Stimulated activated CD4-positive, alpha-beta T cell treated with anti-CD3 and anti-CD28 coated beads, Interleukin-1b, Interleukin-23, amount 100 ng/mL, for 1 hour (primary cell): Measurements from ENCODE around the gene IFT57.
A peak's percentile ranks its signal among the peaks of the same experiment; 100 is the strongest.
"Not testable (repeated sequence)": the region's sequence is repeated elsewhere in the genome, so short reads cannot be mapped to it uniquely, and the experiment has no call there.

Experiments
- DNase-seq, 2 donors: peaks; one replicate each; pipeline ENCODE4 v3.0.0-alpha.2; 2020; ENCODE audit warnings: low read depth in 2 of 2

The IFT57 gene

GRCh38 chr3:108221911-108222852, at the start of gene IFT57:
Gene IFT57 (minus strand): TSS chr3:108222424. CDS start chr3:108222322, 102 bp downstream.
- DNase-seq, result peak; percentile 84 to 86

DNA sequence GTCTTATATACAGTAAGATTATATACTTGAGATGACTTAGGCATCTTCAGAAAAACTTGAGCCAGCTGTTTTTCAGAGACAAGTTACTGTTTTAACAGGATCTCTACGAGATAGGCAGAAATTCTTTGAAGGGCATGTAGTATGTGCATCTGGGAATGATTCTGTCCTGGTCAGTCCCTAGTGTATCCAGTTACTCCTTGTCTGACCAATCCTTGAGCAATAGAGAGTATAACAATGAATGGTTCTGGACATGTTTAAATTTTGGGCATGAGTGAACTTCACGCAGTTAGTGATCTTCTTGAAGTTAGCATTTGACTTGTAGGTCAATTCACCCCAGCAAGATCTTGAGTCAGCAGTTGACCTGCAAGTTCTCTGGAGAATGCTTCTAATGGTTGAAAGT, 49.4 kb upstream of the IFT57 start:
- DNase-seq, result no peak

DNA sequence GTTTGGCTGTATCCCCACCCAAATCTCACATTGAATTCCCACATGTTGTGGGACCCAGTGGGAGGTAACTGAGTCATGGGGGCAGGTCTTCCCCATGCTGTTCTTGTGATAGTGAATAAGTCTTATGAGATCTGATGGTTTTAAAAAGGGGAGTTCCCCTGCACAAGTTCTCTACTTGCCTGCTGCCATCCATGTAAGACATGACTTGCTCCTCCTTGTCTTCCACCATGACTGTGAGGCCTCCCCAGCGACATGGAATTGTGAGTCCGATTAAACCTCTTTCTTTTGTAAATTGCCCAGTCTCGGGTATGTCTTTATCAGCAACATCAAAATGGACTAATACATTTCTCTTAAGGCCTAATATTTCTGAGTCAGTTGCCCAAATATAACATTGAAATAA, 46.0 kb upstream of the IFT57 start:
- not testable (repeated sequence) for DNase-seq

DNA sequence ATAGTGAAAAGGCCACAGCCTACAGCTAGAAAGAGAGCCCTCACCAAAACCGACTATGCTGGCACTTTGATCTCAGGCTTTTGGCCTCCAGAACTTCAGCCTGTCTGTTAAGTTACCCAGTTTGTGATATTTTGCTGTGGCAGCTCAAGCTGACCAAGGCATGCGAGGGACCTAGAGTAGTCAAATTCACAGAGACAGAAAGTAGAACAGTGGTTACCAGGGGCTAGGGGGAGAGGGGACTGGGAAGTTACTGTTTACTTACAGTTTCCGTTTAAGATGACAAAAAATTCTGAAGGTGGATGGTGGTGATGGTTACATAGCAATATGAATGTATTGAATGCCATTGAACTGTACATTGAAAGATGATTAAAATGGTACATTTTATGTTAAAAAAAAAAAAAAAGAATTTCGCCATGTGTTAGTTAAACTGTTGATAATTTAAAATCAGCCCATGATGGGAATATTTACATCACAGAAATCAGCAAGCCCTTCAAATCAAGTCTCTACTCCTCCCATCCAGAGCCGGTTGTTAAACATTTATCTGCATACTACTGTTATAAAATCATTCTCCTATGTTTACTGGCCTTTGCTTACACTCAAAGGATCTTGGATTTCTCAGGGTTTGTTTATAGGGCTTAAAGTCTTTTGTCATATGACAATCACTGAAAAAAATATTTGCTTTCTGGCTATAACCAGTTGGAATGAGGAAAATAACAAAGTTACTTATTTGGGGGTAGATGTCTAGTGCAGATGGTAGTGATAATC, 42.5 kb upstream of the IFT57 start:
- not testable (repeated sequence) for DNase-seq

GRCh38 chr3:108255131-108255530, 32.9 kb upstream of the IFT57 start:
- DNase-seq, result no peak

- DNase-seq, result no peak
Measured at GRCh38 chr3:108251844-108252243, 29.6 kb upstream of the IFT57 start.

- DNase-seq, result no peak
Measured at GRCh38 chr3:108251265-108251664, 29.0 kb upstream of the IFT57 start.

DNA sequence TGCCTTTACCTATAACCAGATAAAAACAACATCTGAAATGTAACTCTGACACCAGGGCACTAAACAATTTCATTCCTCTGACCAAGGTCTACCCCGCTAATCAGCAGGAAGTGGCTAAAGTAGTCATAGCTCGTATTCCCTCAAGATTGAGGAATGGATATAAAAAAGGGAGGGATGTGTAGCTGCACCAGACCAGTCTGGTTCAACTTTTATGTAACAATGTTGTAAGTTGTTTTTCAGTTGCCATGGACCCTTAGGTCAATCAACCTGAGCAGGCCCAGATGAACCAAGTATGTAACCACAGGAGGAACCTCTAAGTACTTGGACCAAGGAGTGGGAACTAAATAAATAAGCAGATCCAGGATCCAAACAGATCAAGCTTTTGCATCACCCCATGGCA, 28.4 kb upstream of the IFT57 start:
- no peak for DNase-seq

GRCh38 chr3:108243243-108243642, 21.0 kb upstream of the IFT57 start:
- no peak for DNase-seq

- DNase-seq, result no peak
Measured at GRCh38 chr3:108242776-108243175, 20.6 kb upstream of the IFT57 start.

DNA sequence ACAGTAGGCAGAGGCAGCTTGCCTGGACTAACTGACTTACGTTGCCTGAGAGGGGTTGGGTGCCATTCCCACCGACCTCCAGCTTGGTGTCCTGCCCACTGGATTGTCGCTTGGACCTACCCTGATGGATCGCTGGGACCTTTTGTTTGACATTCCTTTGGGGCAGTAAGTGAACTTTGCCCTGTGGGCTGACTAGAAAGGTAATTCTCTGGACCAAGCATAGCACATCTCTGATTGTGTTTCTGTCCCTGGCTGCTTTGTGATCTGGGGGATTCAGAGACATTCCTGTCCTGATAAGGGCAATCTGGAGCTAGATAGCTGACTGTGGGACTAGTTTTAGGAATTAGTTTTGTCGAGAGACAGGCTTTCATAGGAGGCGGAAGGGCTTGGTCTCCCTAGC, 19.5 kb upstream of the IFT57 start:
- no peak for DNase-seq

DNA sequence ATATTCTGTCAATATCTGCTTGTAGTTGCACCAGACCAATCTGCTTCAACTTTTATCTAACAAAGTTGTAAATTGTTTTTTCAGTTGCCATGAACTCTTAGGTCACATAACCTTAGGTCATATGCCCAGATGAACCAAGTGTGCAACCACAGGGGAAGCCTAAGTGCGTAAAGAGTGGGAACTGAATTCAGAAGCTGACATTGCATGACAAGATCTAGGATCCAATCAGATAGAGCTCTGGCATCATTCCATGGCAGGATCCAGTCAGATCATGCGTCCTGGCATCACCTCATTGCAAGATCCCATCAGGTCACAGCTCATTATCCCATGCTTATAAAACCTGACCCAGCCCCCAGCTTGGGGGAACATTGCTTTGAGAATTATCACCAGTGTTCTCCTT, 18.9 kb upstream of the IFT57 start:
- DNase-seq, result no peak

- DNase-seq, result no peak
Measured at GRCh38 chr3:108239082-108239481, 16.9 kb upstream of the IFT57 start.

- DNase-seq, result no peak
Measured at GRCh38 chr3:108235290-108235689, 13.1 kb upstream of the IFT57 start.

- no peak for DNase-seq
Measured at GRCh38 chr3:108234387-108234957, 12.2 kb upstream of the IFT57 start.

GRCh38 chr3:108228286-108228685, 6.1 kb upstream of the IFT57 start:
- no peak for DNase-seq

DNA sequence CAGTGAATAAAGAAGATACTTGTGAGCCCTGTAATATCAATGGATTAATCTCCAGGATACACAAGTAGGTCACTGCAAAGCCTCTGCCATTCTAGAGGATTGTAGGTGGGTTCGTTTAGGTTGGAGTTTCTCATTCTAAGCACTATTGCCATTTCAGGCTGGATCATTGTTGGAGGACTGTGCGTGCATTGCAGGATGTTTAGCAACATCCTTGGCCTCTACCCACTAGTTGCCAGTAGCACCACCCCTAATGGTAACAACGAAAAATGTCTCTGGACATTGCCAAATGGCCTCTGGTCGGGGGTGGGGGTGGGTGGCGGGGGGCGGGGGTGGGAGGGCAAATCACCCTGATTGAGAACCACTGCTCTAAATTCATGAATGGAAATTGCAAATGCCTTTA, 4.9 kb upstream of the IFT57 start:
- no peak for DNase-seq

DNA sequence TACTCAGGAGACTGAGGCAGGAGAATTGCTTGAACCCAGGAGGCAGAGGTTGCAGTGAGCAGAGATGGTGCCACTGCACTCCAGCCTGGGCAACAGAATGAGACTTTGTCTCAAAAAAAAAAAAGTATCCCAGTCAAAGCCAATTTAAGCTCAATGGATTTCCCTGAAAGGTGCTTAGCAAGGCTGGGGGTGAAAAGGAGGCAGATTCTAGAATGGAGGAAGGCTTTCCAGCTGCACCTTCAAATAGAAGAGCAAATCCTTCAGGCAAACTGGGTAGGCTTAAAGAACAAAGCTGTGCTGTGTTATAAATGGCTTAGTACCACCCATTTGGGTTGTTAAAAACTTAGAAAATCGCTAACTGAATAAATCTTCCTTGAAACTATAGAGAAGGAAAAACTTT, 3.0 kb upstream of the IFT57 start:
- no peak for DNase-seq

DNA sequence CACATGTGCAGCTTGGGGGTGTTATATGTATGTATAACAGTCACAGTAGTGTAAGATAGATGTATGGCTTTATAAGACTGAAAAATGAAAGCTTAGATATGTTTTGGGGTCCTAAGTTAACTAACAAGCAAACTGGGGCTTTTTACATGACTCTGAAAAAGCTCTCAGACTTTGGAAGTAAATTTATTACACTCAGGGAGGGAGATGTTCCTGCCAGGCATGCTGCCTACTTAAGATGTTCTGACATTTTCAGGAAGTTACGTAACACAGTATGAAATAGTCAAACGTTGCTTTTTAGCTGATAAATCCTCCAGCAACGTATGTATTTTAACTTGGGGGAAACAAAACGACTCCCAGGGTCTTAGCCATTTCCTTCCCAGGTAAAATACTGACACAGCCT, 1.7 kb upstream of the IFT57 start:
- DNase-seq, result no peak

DNA sequence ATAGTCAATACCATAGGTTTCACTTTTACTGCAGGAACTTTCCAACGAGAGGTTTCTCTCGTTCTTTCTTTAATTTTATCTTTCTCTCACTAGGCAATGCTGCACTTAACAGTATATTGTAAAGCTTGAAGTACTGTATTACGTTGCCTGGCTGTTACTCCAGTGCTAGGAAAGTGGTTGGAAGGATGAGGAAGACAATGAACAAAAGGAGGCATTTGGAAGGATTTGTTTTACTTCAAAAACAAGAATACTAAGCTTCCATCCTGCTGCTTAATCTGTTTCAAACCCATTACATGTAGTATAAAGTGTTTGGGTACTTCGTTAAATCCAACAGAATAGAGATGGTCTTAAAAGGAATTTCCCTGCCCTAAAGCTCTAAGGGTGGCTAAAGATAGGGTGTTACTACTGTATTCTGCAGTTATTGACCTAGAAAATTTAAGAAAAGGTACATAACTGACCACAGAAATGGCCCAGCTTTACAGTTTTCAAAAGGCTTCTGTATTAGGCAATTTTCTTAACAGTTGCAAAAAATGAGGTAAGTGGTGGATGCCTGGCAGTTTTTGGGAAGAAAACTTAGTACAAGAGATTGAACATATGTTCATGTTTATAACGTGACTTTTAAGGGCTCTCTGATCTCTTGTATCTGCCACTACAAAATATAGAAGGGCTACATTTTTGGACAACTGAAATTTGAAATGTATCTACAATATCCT, 785 bp upstream of the IFT57 start:
- no peak for DNase-seq

GRCh38 chr3:108221393-108221792, 831 bp downstream of the IFT57 start:
- DNase-seq, result no peak

DNA sequence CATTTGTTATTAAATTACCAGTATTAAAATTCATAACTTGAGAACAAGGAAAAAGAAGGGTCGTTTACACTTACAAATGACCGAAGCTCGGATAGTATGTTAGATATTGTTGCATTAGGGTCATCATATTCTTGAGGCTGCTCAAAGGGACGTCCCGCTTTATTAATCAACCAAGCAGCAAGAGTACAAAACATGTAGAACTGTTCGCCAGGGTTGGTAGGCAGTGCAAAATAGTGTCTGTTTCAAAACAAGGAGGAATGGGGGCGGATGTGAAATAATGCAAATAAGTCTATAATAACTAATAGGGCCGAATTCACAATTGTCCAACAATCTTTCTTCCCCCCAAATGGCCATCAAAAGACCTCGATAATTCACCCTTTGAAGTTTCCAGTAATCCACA, 2.9 kb downstream of the IFT57 start:
- no peak for DNase-seq
